ENCODE results near the gene AGRP.

DNA sequence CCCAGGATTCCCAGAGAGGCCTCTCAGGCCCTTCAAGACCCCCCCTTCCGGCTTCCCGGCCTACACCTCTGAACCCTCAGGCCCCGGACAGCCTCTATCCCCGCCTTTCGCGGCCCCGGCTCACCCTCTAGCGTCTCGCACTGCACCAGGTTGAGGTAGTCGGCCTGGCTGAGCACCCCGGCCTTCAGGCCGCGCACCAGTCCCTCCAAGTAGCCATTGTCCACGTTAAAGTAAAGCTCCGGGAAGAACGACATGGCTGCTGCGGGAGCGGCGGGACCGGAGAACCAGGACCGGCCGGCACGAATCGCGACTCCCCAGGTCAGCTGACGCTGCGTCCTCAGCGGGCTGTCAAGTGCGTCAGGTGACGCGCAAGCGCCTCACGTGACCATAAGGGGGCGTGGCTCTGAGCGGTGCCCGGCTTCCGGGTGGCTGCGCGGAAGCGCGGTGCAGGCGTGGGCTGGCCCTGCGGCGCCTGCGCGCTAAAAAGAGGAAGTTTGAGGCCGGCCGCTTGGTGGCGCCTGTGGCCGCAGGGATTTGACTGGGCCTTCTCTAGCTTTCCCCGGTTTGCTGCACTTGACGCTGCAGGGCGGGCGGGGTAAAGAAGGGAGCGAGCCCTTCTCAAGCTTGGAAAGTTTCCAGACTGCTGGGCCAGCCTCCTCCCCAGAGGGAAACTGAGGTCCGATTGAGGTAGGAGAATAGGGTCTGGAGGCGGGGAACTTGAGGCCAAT, 2.4 kb downstream of the AGRP start, which contains the start of gene ATP6V0D1:
- TF ChIP-seq, protein P1, sequence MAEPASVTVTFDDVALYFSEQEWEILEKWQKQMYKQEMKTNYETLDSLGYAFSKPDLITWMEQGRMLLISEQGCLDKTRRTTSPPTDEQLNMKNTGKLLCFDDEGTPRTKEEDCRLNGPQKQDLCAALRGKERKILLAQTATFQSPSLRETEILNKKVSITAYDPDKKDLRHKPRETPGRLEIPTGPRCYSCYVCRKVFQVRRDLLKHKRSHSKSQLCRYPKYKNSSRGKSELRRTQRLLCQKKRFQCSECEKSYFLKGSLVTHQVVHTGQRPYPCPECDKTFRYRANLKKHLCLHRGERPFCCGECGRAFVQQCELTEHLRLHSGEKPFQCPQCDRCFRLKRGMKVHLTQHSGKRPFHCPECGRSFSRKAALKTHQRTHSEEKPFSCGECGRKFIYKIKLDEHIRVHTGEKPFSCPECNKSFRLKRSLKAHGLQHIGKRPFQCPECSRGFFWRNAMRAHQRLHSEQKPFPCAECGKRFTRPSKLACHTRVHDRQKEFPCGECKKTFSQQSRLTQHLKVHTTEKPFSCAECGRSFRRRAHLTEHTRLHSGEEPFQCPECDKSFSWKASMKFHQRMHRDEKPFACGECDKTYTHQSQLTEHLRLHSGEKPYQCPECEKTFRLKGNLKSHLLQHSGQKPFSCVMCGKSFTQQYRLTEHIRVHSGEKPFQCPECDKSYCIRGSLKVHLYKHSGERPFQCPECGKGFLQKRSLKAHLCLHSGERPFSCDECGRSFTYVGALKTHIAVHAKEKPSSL (CRISPR knock-in tag; conservative IDR thresholded peaks at IDR 0.05): no peak
- TF ChIP-seq ZNF512 (CRISPR knock-in tag; IDR thresholded peaks at IDR 0.05; ENCODE audit: borderline replicate concordance) (no peak), FOXK1 (CRISPR knock-in tag; IDR thresholded peaks at IDR 0.05) (peak; percentile 98)
